Measurements from ENCODE around the gene OR5L2. TPM values are rescaled to one million over a fixed set of nuclear protein-coding genes. Genes with fewer than 3 reads are reported as not detected.

The OR5L2 gene
- total RNA-seq, 1 experiment from 2014 or later, result not detected

DNA sequence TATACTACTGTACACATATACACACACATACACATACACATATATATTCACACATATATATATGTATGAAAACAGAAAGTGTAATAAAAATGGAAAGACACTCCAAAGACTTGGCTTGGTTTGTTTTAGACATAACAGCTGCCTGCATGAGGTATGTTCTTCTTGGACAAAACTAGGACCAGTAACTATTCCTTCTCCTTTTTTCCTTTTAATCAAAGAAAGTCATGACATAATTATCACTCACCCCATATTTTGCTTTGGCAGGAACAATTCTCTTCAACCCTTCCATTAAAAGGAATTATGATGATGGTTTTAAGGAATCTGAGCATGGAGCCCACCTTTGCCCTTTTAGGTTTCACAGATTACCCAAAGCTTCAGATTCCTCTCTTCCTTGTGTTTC, 31.8 kb upstream of the OR5L2 start, which contains the start of gene OR5D14:
OR5D14 (plus strand) TSS at position 301 of the 400 bp plus-strand sequence; CDS start at position 301, 0 bp downstream.
- no TSS peak for BruUV-seq (replicated peaks)
- no peak within 1 kb of the TSS for H3K4me3 ChIP-seq (ENCODE audit: low read depth, low read length)
- Mint-ChIP-seq H3K4me1 (ENCODE audit: low read depth, unreplicated experiment) (no peaks in the 10 kb centered on the region), H3K36me3 (ENCODE audit: insufficient read depth, unreplicated experiment) (no peaks in the 10 kb centered on the region), H3K27ac (ENCODE audit: unreplicated experiment) (no peak within 1 kb of the TSS), H3K27me3 (ENCODE audit: insufficient read depth, unreplicated experiment) (no peaks in the 10 kb centered on the region), H3K9me3 (ENCODE audit: unreplicated experiment) (no peaks in the 10 kb centered on the region), H3K4me3 (ENCODE audit: unreplicated experiment) (no peak within 1 kb of the TSS)
- no peaks in the 10 kb centered on the region for H3K36me3 ChIP-seq (ENCODE audit: control insufficient read depth, insufficient read depth, low read length)
- no peaks in the 10 kb centered on the region for H3K4me1 ChIP-seq
- H3K27me3 ChIP-seq (replicated peaks; ENCODE audit: control insufficient read depth, insufficient read depth, low read length), result no peaks in the 10 kb centered on the region
- POLR2A ChIA-PET, result no interaction called here
- CTCF ChIA-PET, result no interaction called here
- DNase-seq, result no peak
- intact Hi-C loops (cut with micrococcal nuclease; ENCODE audit: unreplicated experiment), result no loop called here
- H3K9me3 ChIP-seq, result no peaks in the 10 kb centered on the region
- TF ChIP-seq, protein P1, sequence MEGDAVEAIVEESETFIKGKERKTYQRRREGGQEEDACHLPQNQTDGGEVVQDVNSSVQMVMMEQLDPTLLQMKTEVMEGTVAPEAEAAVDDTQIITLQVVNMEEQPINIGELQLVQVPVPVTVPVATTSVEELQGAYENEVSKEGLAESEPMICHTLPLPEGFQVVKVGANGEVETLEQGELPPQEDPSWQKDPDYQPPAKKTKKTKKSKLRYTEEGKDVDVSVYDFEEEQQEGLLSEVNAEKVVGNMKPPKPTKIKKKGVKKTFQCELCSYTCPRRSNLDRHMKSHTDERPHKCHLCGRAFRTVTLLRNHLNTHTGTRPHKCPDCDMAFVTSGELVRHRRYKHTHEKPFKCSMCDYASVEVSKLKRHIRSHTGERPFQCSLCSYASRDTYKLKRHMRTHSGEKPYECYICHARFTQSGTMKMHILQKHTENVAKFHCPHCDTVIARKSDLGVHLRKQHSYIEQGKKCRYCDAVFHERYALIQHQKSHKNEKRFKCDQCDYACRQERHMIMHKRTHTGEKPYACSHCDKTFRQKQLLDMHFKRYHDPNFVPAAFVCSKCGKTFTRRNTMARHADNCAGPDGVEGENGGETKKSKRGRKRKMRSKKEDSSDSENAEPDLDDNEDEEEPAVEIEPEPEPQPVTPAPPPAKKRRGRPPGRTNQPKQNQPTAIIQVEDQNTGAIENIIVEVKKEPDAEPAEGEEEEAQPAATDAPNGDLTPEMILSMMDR (IDR thresholded peaks at IDR 0.05; ENCODE audit: insufficient read depth in 1 of 2, low read depth in 1 of 2, low read length in 1 of 2, severe bottlenecking in 1 of 2, unreplicated experiment in 1 of 2), result no peak

DNA sequence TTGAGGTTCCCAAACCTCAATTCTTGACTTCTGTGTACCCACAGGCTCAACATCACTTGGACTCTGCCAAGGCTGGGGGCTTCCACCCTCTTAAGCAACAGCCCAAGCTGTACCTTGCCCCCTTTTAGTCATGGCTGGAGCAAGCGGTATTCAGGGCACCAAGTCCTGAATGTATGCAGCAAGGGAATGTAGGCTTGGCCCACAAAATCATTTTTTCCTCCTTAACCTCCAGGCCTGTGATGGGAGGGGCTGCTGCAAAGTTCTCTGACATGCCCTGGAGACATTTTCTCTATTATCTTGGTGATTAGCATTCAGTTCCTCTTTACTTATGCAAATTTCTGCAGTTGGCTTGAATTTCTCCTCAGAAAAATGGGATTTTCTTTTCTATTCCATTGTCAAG, 20.8 kb upstream of the OR5L2 start:
- H3K4me3 Mint-ChIP-seq (ENCODE audit: unreplicated experiment), result no peak overlapping the region
- H3K27me3 Mint-ChIP-seq (ENCODE audit: insufficient read depth, unreplicated experiment), result no peaks in the 10 kb centered on the region
- H3K9me3 ChIP-seq, result 0 out of 2 replicates have a peak, but pooled peaks cover 12% of the 10 kb centered on the region
- BruUV-seq (replicated peaks), result no TSS peak
- TF ChIP-seq, protein P1 (IDR thresholded peaks at IDR 0.05; ENCODE audit: insufficient read depth in 1 of 2, low read depth in 1 of 2, low read length in 1 of 2, severe bottlenecking in 1 of 2, unreplicated experiment in 1 of 2), result no peak
- H3K4me1 Mint-ChIP-seq (ENCODE audit: low read depth, unreplicated experiment), result no peaks in the 10 kb centered on the region
- intact Hi-C loops (cut with micrococcal nuclease; ENCODE audit: unreplicated experiment), result no loop called here
- H3K9me3 Mint-ChIP-seq (ENCODE audit: unreplicated experiment), result peaks cover 39% of the 10 kb centered on the region
- no peak for DNase-seq
- no peak overlapping the region for H3K27ac Mint-ChIP-seq (ENCODE audit: unreplicated experiment)
- H3K36me3 Mint-ChIP-seq (ENCODE audit: insufficient read depth, unreplicated experiment), result no peaks in the 10 kb centered on the region
- no peak overlapping the region for H3K4me3 ChIP-seq (ENCODE audit: low read depth, low read length)
- CTCF ChIA-PET, result no interaction called here
- POLR2A ChIA-PET, result no interaction called here
- no peaks in the 10 kb centered on the region for H3K36me3 ChIP-seq (ENCODE audit: control insufficient read depth, insufficient read depth, low read length)
- no peaks in the 10 kb centered on the region for H3K4me1 ChIP-seq
- no peaks in the 10 kb centered on the region for H3K27me3 ChIP-seq (replicated peaks; ENCODE audit: control insufficient read depth, insufficient read depth, low read length)

DNA sequence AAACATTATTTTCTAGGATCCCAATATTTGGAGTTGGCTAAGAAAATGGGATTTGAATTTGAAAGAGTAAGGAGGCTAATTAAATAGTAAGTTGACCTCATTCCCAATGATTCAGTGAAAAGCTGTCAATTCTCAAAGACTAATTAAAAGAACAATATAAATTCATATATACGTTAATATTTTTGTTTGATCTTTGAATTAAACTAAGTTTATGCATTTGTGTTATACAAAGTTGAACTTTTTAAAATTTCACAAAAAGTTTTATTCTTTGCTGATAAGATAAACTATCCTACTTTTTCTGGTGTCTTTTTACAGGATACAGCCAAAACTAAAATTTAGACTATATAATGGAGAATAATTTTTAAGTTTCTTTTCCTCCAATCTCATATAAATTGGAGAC, 16.0 kb upstream of the OR5L2 start, which contains the start of gene OR5L1:
OR5L1 (plus strand) TSS at position 301 of the 400 bp plus-strand sequence. CDS start 100 bp downstream, outside the sequence.
- TF ChIP-seq, protein P1 (IDR thresholded peaks at IDR 0.05; ENCODE audit: insufficient read depth in 1 of 2, low read depth in 1 of 2, low read length in 1 of 2, severe bottlenecking in 1 of 2, unreplicated experiment in 1 of 2), result no peak
- H3K4me3 Mint-ChIP-seq (ENCODE audit: unreplicated experiment), result no peak within 1 kb of the TSS
- Histone ChIP-seq H3K36me3 (ENCODE audit: control insufficient read depth, insufficient read depth, low read length) (no peaks in the 10 kb centered on the region), H3K27me3 (replicated peaks; ENCODE audit: control insufficient read depth, insufficient read depth, low read length) (no peaks in the 10 kb centered on the region), H3K4me3 (ENCODE audit: low read depth, low read length) (no peak within 1 kb of the TSS), H3K4me1 (no peaks in the 10 kb centered on the region), H3K9me3 (0 out of 2 replicates have a peak, but pooled peaks cover 1% of the 10 kb centered on the region)
- no peak within 1 kb of the TSS for H3K27ac Mint-ChIP-seq (ENCODE audit: unreplicated experiment)
- no peaks in the 10 kb centered on the region for H3K27me3 Mint-ChIP-seq (ENCODE audit: insufficient read depth, unreplicated experiment)
- no TSS peak for BruUV-seq (replicated peaks)
- CTCF ChIA-PET, result no interaction called here
- no peaks in the 10 kb centered on the region for H3K4me1 Mint-ChIP-seq (ENCODE audit: low read depth, unreplicated experiment)
- no peaks in the 10 kb centered on the region for H3K36me3 Mint-ChIP-seq (ENCODE audit: insufficient read depth, unreplicated experiment)
- intact Hi-C loops (cut with micrococcal nuclease; ENCODE audit: unreplicated experiment), result loop anchor here (10.0 kb wide), 1 partner anchor 74 kb away; the partner anchor contains the start of gene TRIM51
- POLR2A ChIA-PET, result no interaction called here
- H3K9me3 Mint-ChIP-seq (ENCODE audit: unreplicated experiment), result peaks cover 26% of the 10 kb centered on the region
- no peak for DNase-seq
